GM12891 (cell line): ENCODE data around the gene ITSN1.

Experiments used
- POLR2A ChIP-seq: IDR thresholded peaks from 2 replicates; pipeline ENCODE4 v1.6.1; 2011; ENCODE audit warnings: low read depth, low read length, control low read depth
- SPI1 ChIP-seq: IDR thresholded peaks from 2 replicates; pipeline ENCODE4 v1.6.1; 2011; ENCODE audit warnings: low read depth, low read length, control low read depth
- TAF1 ChIP-seq: IDR thresholded peaks from 2 replicates; pipeline ENCODE4 v1.6.1; 2011; ENCODE audit warnings: low read depth, low read length, control low read depth

DNA sequence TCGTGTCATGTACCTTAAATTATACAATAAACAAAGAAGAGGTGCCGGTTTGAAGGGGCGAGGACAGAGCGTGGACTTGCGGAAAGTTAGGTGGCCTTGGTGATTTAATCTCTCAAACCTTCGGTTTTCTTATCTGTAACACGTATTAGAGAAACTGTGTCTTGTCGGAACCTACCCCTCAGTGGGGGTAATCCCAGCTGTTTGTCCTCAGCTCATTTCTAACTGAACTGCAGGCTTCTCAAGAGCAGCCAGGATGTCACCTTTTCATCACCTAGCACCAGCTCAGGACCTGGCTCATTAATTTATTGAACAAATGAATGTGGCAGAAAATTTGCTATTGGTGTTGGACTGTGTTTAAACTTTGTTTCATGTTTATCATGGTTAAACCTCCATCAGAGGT lies 31.2 kb downstream of the ITSN1 start:
- TF ChIP-seq TAF1 (no peak), POLR2A (no peak), SPI1 (no peak)
